Gastrocnemius medialis (tissue), 4 donors: ENCODE measurements around the gene SHC3.

Experiments
- CTCF ChIP-seq, 5 experiments: fragments of 450-650 bp in 3 of 5; fragments of 200-600 bp in 2 of 5; sonication (generic) in 2 of 5; IDR thresholded peaks in 4 of 5; conservative IDR thresholded peaks in 1 of 5; 1 replicate in 4 of 5; 2 replicates in 1 of 5; pipeline ENCODE4 v1.5.1; 2016 to 2019; ENCODE audit warnings: antibody characterized with exemption in 5 of 5, mild to moderate bottlenecking in 3 of 5, moderate library complexity in 3 of 5
- POLR2A ChIP-seq, 2 donors: fragments of 450-650 bp; IDR thresholded peaks; one replicate each; pipeline ENCODE4 v1.6.1; 2017; ENCODE audit warnings: antibody characterized with exemption in 2 of 2, mild to moderate bottlenecking in 2 of 2, moderate library complexity in 2 of 2

- TF ChIP-seq CTCF (IDR thresholded peaks at IDR 0.05 in 4 of 5, conservative IDR thresholded peaks at IDR 0.05 in 1 of 5) (no peak), POLR2A (IDR thresholded peaks at IDR 0.05) (no peak)
These were observed 25.2 kb downstream of the SHC3 start for GRCh38 chr9:89153232-89154017.
